Liver (tissue), 9 donors: ENCODE data around the gene POU3F3. TPM values are rescaled to one million over a fixed set of nuclear protein-coding genes. Genes with fewer than 3 reads are reported as not detected.

ENCODE experiments used
- DNase-seq: peaks from one replicate; pipeline ENCODE4 v3.0.0-alpha.2; 2017; ENCODE audit warnings: low spot score
- H3K27ac ChIP-seq, 2 donors: one replicate each; pipeline ENCODE4 v1.7.0; 2013; ENCODE audit warnings: inconsistent platforms in 2 of 2, low read length in 2 of 2, control low read depth in 1 of 2, low read depth in 1 of 2, mild to moderate bottlenecking in 1 of 2
- H3K27me3 ChIP-seq, 4 donors: one replicate each; pipeline versions ENCODE4 v1.6.1 to v1.7.0; 2013; ENCODE audit warnings: low read length in 3 of 4, inconsistent platforms in 1 of 4, mild to moderate bottlenecking in 1 of 4, moderate library complexity in 1 of 4; ENCODE audit not compliant: control insufficient read depth in 4 of 4, insufficient read depth in 4 of 4
- H3K36me3 ChIP-seq, 4 donors: one replicate each; pipeline versions ENCODE4 v1.6.1 to v1.7.0; 2013; ENCODE audit warnings: low read length in 3 of 4, mild to moderate bottlenecking in 3 of 4, low read depth in 1 of 4, moderate library complexity in 1 of 4; ENCODE audit not compliant: control insufficient read depth in 4 of 4, insufficient read depth in 3 of 4
- H3K4me1 ChIP-seq, 4 donors: one replicate each; pipeline versions ENCODE4 v1.6.1 to v1.7.0; 2013; ENCODE audit warnings: low read length in 3 of 4, mild to moderate bottlenecking in 3 of 4, moderate library complexity in 1 of 4; ENCODE audit not compliant: control insufficient read depth in 4 of 4, insufficient read depth in 4 of 4
- H3K4me3 ChIP-seq, 3 donors: one replicate each; pipeline versions ENCODE4 v1.6.1 to v1.7.0; 2013; ENCODE audit warnings: low read length in 3 of 3, control low read depth in 1 of 3, low read depth in 1 of 3, mild to moderate bottlenecking in 1 of 3
- H3K9ac ChIP-seq, 2 donors: one replicate each; pipeline ENCODE4 v1.7.0; 2013; ENCODE audit warnings: low read length in 2 of 2, mild to moderate bottlenecking in 2 of 2, moderate library complexity in 2 of 2, control low read depth in 1 of 2, low read depth in 1 of 2
- H3K9me3 ChIP-seq, 4 donors: one replicate each; pipeline versions ENCODE4 v1.6.1 to v1.7.0; 2013; ENCODE audit warnings: low read length in 3 of 4; ENCODE audit not compliant: control insufficient read depth in 4 of 4
- ATF3 ChIP-seq: IDR thresholded peaks from 2 replicates; pipeline ENCODE4 v1.6.1; 2016; ENCODE audit warnings: antibody characterized with exemption
- CTCF ChIP-seq: fragments of 150-350 bp; IDR thresholded peaks from 2 replicates; pipeline ENCODE4 v1.5.1; 2017; ENCODE audit warnings: improper control_type of control experiment, low read depth, low read length; ENCODE audit not compliant: missing input control
- FOXA1 ChIP-seq: IDR thresholded peaks from 2 replicates; pipeline ENCODE4 v1.6.1; 2016; ENCODE audit warnings: antibody characterized with exemption
- FOXA2 ChIP-seq: IDR thresholded peaks from 2 replicates; pipeline ENCODE4 v1.6.1; 2016; ENCODE audit warnings: antibody characterized with exemption
- GABPA ChIP-seq, 2 donors: IDR thresholded peaks in 1 of 2; conservative IDR thresholded peaks in 1 of 2; 2 replicates each; pipeline ENCODE4 v1.6.1; 2016; ENCODE audit warnings: antibody characterized with exemption in 2 of 2, mild to moderate bottlenecking in 1 of 2, moderate library complexity in 1 of 2
- HNF4G ChIP-seq: IDR thresholded peaks from 2 replicates; pipeline ENCODE4 v1.6.1; 2016; ENCODE audit warnings: antibody characterized with exemption
- MAX ChIP-seq: IDR thresholded peaks from 2 replicates; pipeline ENCODE4 v1.6.1; 2016; ENCODE audit warnings: antibody characterized with exemption
- NR2F2 ChIP-seq: IDR thresholded peaks from 2 replicates; pipeline ENCODE4 v1.6.1; 2016; ENCODE audit warnings: antibody characterized with exemption
- REST ChIP-seq: IDR thresholded peaks from 2 replicates; pipeline ENCODE4 v1.6.1; 2016; ENCODE audit warnings: antibody characterized with exemption, mild to moderate bottlenecking
- RXRA ChIP-seq, 2 donors: IDR thresholded peaks; 2 replicates each; pipeline ENCODE4 v1.6.1; 2017 to 2018; ENCODE audit warnings: antibody characterized with exemption in 2 of 2, mild to moderate bottlenecking in 1 of 2
- YY1 ChIP-seq: IDR thresholded peaks from 2 replicates; pipeline ENCODE4 v1.6.1; 2016; ENCODE audit warnings: antibody characterized with exemption, mild to moderate bottlenecking
- ZBTB33 ChIP-seq: IDR thresholded peaks from 2 replicates; pipeline ENCODE4 v1.6.1; 2016; ENCODE audit warnings: antibody characterized with exemption
- WGBS: extraction: QIAGEN DNeasy Blood & Tissue Kit; methylation state at CpG from one replicate; pipeline ENCODE4 v1.1.7; 2013; 5-methylcytosine and 5-hydroxymethylcytosine counted together
- polyA plus RNA-seq, 2 donors: library from polyadenylated mRNA; stranded (reverse) in 1 of 2; unstranded in 1 of 2; fragments of 200-250 nt in 1 of 2; fragments of >200 nt in 1 of 2; fragmentation: Nextera tagmentation in 1 of 2; extraction: Ambion mirVana in 1 of 2; gene quantifications; one replicate each; pipeline versions ENCODE4 v1.2.1 to v1.2.3, GENCODE V29; 2013 to 2015
- total RNA-seq, 2 donors: library from RNA; depleted of rRNA; stranded (reverse); fragments of >200 nt; gene quantifications; one replicate each; pipeline ENCODE4 v1.2.3, GENCODE V29; 2014
- donor health status: healthy.
- donor health status: healthy.
- donor health status: healthy.
- donor health status: healthy.
- donor health status: healthy.

POU3F3 gene
- total and polyA plus RNA-seq, 4 donors: not detected

- Histone ChIP-seq H3K4me3 (no peak overlapping the region), H3K27ac (no peak overlapping the region), H3K36me3 (no peaks in the 10 kb centered on the region), H3K27me3 (peaks cover 10 to 47% (median 38%) of the 10 kb centered on the region in 4 donors), H3K9ac (no peak overlapping the region), H3K9me3 (no peaks in the 10 kb centered on the region), H3K4me1 (peaks cover 0 to 12% (median 7%) of the 10 kb centered on the region in 4 donors)
- TF ChIP-seq REST: no peak
- no peak for TF ChIP-seq RXRA (IDR thresholded peaks at IDR 0.05)
- TF ChIP-seq CTCF: no peak
- no peak for TF ChIP-seq ATF3
- no peak for TF ChIP-seq GABPA (IDR thresholded peaks at IDR 0.05 in 1 of 2, conservative IDR thresholded peaks at IDR 0.05 in 1 of 2)
- TF ChIP-seq NR2F2: no peak
- DNase-seq: no peak
- WGBS: 9% methylated on average over 2 of the region's 2 CpGs
Observed at GRCh38 chr2:104865096-104865470, 11.2 kb downstream of the POU3F3 start.

GRCh38 chr2:104866122-104866864, 12.4 kb downstream of the POU3F3 start:
- 10% methylated on average over 11 of the region's 11 CpGs for WGBS
- no peak overlapping the region for H3K9ac ChIP-seq
- TF ChIP-seq YY1 (no peak), HNF4G (no peak), FOXA2 (no peak), CTCF (no peak), ZBTB33 (no peak), FOXA1 (no peak), MAX (no peak), NR2F2 (no peak), ATF3 (no peak), GABPA (IDR thresholded peaks at IDR 0.05 in 1 of 2, conservative IDR thresholded peaks at IDR 0.05 in 1 of 2) (no peak)
- no peak overlapping the region for H3K27ac ChIP-seq
- no peak overlapping the region for H3K4me3 ChIP-seq
- DNase-seq: no peak
- H3K27me3 ChIP-seq: peaks cover 12 to 50% (median 33%) of the 10 kb centered on the region in 4 donors
- no peaks in the 10 kb centered on the region for H3K36me3 ChIP-seq
- H3K9me3 ChIP-seq: no peaks in the 10 kb centered on the region
- H3K4me1 ChIP-seq: peaks cover 0 to 12% (median 7%) of the 10 kb centered on the region in 4 donors
